Activated CD4-positive, alpha-beta T cell treated with anti-CD3 and anti-CD28 coated beads, Interleukin-2, amount 50 U/mL, for 16 hours (primary cell): ENCODE measurements around the gene BCL2L13.
A peak's percentile ranks its signal among the peaks of the same experiment; 100 is the strongest.
"Not testable (repeated sequence)": the region's sequence is repeated elsewhere in the genome, so short reads cannot be mapped to it uniquely, and the experiment has no call there.

Experiments used
- DNase-seq: peaks from one replicate; pipeline ENCODE4 v3.0.0-alpha.2; 2020

Gene BCL2L13, protein sequence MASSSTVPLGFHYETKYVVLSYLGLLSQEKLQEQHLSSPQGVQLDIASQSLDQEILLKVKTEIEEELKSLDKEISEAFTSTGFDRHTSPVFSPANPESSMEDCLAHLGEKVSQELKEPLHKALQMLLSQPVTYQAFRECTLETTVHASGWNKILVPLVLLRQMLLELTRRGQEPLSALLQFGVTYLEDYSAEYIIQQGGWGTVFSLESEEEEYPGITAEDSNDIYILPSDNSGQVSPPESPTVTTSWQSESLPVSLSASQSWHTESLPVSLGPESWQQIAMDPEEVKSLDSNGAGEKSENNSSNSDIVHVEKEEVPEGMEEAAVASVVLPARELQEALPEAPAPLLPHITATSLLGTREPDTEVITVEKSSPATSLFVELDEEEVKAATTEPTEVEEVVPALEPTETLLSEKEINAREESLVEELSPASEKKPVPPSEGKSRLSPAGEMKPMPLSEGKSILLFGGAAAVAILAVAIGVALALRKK

DNA sequence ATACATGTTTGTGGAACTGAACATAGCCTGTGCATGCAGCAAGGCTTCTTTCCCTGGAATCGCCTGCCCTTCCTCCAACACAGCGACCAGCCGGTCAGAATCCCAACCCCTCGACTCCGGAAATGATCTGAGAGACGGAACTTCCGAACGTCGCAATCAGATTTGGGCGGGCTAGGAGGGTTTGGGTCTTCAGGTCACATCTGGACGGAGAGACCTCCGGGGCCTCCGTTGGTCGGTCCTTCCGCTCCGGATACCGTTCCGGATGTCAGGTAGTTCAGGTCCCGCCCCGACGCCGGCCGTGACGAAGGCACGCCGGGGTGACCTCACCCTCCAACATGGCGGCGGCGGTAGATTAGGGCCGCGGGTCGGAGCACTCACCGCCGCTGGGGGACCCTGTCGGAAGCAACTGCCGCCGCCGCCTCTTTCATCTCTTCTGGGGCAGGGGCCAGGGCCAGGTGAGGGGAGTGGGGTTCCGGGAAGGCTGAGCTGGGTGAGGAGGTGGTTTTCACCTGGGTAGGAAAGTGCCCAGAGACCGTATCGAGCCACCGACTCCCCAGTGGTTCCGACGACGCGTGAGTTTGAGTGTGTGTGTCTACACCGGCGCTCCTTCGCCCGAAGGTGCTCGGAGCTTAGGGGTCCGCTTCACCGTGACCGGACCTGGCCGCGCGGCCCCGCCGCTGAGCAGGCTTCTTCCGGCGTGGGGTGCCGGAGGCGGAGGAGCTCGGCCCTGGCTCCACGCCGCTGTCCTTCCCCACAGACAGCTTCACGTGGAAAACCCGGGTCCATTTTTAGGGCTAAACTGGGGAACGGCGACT is at the start of gene BCL2L13:
Gene BCL2L13, plus strand, starts transcription at position 326 of the 815 bp plus-strand sequence. CDS start 16,955 bp downstream, outside the sequence.
- DNase-seq = peak; percentile 95

DNA sequence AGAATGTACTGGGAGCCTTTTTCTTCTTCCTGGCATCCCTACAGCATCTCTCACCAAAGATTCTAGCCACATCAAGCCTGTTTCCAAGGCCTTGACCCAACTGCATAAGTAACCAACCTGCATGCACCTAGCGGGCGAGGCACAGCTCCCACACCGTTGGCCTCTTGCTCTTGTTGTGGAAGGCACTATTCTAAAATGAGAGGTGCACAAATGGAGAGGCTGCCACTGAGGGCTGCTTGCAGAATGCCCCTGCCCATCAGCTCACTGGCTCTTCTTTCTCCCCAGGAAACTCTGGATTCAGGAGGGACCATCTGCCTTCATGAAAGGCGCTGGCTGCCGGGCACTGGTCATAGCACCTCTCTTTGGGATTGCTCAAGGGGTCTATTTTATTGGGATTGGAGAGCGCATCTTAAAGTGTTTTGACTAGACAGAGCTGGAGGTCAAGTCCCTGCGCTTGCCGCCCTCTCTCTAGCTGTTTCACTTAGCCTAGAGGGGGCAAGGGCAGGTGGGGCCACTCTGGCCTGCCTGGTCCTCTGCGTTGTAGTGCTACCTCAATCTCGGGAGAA is 48.7 kb upstream of the BCL2L13 start:
- DNase-seq = no peak

DNA sequence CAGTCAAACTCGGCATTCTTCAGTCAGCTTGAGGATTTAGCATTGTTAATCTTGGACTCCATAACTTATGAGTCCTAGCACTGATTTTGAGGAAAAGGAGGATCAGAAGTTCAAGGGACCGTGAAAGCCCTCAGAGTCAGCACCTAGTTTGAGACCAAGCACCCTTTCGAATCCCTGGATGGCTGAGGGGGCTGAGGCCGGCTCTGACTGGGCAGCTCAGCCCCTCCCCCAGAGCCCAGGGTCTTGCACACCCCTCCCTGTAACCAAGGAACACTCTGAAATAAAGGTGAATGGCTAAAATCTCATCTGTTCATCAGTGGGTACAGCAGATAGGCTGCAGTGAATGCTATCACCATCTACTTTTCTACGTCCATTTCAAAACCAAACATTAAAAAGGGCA is 48.0 kb upstream of the BCL2L13 start:
- DNase-seq = no peak

DNA sequence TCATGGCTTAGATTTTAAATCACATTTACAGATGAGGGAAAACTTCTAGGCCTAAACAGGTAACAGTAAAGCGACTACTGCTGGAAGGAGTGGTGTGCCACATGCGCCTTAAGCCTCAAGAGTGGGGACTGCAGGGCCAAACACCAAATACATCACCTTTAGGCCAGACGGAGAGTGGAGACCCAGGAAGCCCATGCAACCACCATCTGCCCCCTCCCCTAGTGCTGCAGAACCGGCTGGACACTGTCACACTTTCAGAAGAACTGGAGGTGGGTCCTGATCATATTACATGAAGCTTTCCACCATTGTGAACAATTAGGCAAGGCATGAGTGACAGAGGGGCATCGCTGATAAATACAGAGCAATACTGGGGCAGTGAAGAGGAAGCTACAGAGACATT is 46.4 kb upstream of the BCL2L13 start:
- no peak for DNase-seq

DNA sequence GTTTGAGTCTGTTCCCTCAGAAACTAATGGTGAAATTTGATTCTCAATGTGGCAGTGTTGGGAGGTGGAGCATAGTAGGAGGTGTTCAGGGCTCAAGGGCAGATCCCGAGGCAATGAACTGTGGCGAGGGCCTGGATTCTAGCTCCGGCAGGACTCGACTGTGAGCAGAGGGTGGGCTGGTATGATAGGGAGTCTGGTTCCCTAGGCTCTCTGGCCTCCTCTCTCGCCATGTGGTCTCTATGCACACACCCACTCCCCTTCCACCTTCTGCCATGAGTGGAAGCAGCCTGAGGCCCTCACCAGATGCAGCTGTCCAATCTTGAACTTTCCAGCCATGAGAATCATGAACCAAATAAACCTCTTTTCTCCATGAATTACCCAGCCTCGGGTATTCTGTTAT is 42.3 kb upstream of the BCL2L13 start:
- DNase-seq = no peak

DNA sequence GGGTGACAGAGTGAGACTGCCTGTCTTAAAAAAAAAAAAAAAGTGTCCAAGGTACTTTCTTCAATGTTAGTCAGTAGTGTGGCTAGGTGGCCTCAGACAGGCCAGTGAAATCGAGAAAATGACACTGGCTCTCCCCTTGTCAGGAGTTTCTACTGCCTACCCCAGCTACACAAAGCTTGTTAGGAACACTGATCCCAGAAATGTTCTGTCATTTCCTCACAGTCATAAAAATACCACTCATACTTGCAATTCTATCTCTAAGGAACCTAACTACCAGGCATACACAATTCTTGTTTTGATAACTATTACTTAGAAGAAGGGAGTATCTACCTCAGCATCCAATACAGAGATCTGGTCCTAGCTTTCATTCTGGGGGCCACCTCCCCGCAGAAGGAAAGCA is 41.3 kb upstream of the BCL2L13 start:
- DNase-seq = no peak

DNA sequence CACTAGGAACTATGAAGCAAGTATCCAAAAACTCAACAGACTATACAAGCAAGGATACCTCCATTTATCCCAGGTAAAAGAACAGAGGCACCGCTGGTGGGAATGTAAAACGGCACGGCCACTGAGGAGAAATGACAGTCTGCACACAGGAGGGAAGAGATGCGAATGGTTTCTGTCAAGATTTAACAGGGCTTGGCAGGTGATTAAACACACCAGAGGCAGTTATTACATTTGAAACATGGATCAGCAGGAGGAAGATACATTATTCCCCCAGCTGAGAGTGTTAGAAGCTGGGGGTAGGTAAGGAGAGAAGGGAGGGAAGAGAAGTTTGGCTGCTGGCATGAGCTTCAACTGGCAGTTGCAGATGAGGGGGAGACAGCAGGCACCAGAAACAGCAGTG is 40.2 kb upstream of the BCL2L13 start:
- DNase-seq = no peak

DNA sequence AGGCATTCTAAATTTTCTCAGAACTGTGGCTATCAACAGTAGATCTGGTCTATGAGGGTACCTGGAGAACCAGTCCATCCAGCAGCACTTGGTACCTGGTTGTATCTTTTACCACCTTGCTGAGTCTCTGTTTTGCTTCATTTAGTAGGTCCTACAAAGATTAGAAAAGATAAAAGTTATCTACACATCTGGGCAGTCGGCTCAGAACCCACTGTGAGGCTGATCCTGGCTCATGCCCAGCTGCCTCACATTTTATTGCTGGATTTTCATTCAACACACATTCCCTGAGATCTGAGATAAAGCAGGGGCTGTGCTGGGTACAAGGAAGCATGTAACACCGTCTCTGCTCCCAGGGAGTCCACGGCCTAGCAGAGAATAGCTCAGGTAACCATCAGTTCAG is 37.5 kb upstream of the BCL2L13 start:
- no peak for DNase-seq

DNA sequence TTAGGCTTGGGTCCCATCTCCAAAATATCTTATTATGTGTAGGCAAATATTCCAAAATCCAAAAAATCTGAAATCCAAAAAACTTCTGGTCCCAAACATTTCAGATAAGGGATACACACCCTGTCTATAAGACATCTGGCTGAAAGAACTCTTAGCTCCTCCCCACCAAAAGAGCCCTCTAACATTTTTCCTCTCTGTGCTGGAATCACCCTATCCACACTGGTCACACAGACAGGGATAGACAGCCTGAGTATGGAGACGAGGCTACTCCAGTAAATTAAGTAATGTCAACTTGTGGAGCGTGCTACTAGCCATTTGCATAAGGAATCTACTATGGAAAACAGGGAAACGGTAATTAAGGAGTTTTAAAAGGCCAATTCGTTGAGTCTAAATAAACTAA is 34.9 kb upstream of the BCL2L13 start:
- DNase-seq = no peak

DNA sequence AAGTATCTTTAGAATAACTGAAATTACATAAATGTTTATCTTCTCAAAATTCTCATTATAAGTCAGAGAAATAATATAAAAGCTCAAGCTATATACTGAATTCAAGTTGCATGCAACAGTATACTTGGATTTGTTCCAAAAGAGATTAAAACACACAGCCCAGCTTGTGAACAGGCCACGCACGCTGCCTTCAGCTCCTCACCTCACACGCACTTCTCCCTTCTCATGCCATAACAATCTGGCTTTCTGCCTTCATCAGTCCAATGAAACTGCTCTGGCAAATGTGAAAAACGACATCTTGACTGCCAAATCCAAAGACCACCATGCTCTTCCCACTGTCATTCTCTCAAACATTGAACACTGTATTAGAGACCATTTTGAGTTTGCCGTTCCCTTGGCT is 32.1 kb upstream of the BCL2L13 start:
- no peak for DNase-seq

DNA sequence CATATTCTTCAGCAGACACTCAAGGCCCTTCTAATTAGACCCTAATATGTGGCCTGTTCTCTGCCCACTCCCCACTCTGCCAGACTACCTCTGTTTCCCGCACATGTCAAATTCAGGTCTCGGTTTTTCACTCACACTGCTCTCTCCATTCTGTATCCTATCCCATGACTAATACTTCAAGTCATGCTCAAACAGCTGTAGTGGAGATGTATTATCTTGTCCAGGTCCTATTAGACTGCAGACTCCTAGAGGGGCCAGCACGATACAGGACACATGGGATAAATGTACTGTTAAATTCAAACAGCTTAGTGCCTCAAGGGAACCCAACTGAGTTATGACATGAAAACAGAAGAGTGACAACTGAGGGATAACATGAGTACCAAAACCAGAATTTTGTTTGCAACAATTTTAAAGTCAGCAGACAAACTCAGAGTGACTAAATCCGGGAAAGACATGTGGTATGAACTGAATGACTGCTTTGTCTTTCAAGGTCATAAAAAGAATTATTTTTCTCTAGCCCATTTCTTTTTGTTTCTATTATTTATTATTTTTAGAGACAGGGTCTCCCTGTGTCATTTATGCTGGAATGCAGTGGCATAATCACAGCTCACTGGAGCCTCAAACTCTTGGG is 30.6 kb upstream of the BCL2L13 start:
- peak; percentile 37 for DNase-seq

DNA sequence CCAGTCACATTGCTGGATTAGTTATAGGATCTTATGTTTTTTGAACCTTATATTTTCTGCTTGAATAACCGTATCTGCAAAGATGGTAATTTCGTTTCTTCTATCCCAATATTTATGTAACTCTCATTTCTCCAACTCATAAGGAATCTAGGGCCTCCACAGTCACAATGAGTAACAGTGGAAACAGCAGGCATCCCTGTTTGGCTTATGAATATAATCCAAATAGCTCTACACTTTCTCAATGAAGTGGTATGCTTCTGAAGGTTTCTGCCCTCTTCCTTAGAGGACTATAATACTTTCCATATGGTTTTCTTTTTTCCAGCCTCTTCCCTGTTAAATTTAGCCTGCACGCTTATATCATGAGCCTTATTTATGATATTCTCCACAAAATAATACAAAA is 26.5 kb upstream of the BCL2L13 start:
- no peak for DNase-seq

DNA sequence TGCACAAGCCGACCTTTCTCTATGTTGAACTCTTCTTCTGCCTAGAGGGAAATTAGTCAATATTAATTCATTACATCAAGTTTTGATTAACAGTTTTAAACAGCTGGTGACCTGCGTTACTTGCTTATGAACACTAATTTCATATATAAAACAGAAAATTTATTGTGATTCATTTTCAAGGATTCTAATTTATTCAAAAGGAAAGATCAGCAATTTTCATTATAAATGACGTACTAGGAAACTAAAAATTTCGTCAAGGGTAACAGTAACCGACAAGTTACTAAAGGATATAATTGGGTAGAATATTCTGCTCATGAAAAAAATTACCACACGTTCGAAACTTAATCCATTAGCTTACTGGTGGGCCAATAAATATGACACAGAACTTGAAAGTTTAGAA is 25.3 kb upstream of the BCL2L13 start:
- no peak for DNase-seq

DNA sequence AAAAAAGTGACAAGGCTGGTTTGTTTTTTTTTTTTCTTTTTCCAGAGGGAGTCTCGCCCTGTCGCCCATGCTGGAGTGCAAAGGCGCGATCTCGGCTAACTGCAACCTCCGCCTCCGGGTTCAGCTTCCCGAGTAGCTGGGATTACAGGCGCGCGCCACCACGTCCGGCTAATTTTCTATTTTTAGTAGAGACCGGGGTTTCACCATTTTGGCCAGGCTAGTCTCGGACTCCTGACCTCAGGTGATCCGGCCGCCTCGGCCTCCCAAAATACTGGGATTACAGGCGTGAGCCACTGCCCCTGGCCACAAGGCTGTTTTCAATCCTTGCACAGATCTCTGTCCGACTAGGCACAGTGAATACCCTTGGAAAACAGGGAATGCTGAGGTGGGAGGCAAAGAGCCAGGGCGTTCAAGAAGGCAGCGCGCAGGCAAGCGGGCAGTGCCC is 10.6 kb upstream of the BCL2L13 start:
- no peak for DNase-seq

DNA sequence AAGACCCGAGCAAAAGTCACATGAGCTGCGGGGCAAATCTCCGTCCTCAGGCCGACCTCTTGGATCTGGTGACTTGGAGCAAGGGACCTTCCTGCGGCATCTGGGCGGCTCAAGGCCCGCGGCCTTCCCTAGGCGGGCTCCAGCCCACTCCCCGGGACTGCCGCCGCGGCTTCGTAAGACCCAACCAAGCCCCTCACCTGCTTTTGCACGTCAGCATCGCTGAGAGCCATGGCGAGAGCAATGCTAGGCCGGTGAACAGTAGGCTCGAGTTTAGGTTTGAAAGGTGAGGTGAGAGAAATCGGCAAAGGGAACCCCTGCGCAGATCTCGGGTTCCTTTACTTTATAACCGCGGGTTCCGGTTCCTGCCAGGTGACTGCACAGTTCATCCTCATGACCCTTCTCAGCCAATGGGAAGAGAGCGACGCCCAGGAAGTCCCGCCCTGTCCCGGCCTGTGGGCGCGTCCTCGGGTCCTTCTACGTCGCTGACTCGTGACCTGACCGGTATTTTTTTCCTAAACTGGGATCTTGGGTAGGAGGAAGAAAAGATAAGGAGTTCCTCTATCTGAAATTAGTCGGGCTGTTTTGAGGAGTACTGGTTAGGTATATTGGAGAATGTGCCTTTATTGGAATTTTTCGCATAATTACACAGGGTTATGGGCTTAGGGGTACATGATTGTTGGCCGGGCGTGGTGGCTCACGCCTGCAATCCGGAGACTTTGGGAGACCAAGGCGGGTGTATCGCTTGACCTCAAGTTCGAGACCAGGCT is 10.0 kb upstream of the BCL2L13 start, which contains the start of gene ATP6V1E1:
Gene ATP6V1E1, minus strand, starts transcription at position 344 of the 767 bp plus-strand sequence. Its CDS starts 114 bp downstream, at position 230.
- peak; percentile 98 for DNase-seq

DNA sequence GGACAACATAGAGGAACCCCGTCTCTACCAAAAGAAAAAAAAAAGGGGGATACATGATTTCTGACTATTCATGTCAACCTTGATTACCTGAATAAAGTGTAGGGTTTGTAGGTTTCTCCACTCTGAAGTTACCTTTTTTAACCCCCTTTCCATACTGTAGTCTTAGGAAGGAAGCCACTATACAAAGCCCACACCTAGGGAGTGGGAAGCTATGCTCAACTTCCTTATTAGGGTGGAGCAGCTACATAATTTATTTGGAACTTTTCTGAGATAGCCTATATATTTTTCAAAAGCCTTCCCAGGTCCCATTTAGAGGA is 9.4 kb upstream of the BCL2L13 start:
- no peak for DNase-seq

DNA sequence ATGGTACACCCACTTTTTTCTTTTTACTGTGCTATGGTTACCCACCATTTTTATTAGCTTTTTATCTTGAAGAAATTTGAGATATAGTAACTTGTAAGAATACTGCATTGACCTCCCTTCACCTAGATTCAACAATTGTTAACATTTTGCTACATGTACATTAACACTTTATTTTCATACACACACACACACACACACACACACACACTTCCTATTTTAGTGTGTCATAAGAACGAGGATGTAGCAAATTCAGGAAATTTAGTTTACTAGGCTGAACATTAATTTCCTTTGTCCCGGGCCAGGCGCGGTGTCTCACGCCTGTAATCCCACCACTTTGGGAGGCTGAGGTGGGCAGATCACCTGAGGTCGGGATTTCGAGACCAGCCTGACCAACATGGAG is 8.9 kb upstream of the BCL2L13 start:
- DNase-seq = no peak

DNA sequence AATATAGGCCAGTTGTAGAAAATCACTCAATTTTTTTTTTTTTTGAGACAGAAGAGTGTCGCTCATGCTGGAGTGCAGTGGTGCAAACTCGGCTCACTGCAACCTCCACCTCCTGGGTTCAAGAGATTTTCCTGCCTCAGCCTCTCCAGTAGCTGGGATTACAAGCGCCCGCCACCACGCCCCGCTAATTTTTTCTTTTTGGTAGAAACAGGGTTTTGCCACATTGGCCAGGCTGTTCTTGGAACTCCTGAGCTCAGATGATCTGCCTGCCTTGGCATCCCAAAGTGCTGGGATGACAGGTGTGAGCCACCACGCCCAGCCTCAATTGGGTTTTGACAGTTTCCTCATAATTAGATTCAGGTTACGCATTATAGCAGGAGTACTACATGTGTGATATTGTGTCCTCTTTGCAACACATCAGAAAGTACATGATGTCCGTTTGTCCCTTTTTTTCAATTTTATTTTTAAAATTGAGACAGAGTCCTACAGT is 7.4 kb upstream of the BCL2L13 start:
- DNase-seq = no peak

DNA sequence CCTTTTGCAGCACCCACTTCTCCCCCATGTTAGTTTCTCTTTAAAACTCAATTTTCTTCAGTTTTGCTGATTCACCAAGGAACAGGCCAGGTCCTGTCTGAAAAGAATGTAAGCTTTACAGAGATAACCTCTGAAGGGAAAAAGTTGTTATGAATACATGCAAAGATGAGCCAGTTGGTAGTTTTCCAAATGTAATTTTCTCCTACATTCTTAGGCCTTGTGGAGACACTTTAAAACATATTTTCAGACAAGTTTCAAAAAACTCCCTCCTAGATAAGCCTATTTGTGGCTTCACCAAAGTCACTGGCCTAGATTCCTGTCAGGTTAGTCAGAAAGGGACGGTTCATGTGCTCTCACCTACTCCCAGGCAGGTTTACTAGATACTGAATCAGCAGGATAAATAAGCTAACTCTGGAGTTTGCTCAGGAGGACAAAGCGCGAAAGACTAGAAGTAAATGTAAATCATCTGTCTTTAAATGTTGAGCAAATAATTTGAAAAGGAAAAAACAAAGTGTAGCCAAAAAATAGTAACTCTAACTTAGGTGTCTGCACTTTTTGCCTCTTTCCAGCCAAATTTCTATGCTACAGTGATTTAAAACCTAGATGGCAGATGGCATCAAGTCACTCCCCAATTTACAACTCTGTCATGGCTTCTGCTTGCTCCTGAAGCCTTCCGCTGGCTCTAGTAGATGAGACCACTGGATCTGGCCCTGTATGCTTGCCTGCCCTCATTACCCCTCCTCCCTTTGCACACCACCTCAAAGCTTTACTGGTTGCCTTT is 5.2 kb upstream of the BCL2L13 start:
- DNase-seq = no peak

DNA sequence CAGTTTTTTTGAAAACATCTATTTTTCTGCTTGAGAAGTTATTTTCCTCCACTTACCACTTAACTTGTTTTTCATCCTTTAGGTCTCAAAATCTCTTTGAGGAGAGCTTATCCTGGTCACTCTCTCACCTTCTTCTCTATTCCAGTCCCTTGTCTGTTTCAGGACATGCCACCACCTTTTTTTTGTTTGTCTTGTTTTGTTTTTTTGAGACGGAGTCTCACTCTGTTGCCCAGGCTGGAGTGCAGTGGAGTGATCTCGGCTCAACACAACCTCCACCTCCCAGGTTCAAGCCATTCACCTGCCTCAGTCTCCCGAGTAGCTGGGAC is 4.6 kb upstream of the BCL2L13 start:
- no peak for DNase-seq

DNA sequence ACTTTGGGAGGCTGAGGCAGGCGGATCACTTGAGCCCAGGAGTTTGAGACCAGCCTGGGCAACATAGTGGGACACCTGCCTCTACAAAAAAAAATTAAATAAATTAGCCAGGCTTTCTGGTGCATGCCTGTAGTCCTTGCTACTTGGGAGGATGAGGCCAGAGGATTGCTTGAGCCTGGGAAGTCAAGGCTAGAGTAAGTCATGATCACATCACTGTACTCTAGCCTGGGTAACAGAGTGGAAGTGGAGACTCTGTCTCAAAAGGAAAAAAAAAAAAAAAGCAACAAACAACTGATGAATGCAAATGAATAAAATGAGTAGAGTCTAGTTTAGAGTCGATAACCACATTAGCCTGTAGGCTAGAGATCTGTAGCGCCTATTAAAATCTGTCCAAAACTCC is 3.9 kb upstream of the BCL2L13 start:
- no peak for DNase-seq

DNA sequence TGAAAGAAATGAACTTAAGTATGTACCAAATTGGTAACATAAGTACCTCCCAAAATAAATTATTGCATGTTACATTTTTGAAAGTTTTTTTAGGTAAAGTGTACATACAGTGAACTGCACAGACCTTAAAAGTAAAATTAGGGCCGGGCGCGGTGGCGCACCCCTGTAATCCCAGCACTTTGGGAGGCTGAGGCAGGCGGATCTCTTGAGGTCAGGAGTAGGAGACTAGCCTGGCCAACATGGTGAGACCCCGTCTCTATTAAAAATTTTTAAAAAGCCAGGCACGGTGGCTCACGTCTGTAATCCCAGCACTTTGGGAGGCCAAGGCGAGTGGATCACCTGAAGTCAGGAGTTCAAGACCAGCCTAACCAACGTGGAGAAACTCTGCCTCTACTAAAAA is 1.7 kb upstream of the BCL2L13 start:
- not testable (repeated sequence) for DNase-seq
